Activated CD4-positive, alpha-beta T cell treated with anti-CD3 and anti-CD28 coated beads, Interleukin-10, Interleukin-2, amounts not matched to agents 100 ng/mL and 50 ng/mL, durations not matched to agents 16 hours and 8 hours (primary cell): ENCODE results near the gene RRAS2.
"Not testable (repeated sequence)": the region's sequence is repeated elsewhere in the genome, so short reads cannot be mapped to it uniquely, and the experiment has no call there.

Experiments
- DNase-seq: peaks from one replicate; pipeline ENCODE4 v3.0.0-alpha.2; 2020

The RRAS2 gene

GRCh38 chr11:14253421-14253820, 105.6 kb downstream of the RRAS2 start:
- DNase-seq, result no peak

GRCh38 chr11:14252501-14252900, 106.5 kb downstream of the RRAS2 start:
- not testable (repeated sequence) for DNase-seq

GRCh38 chr11:14251754-14252153, 107.2 kb downstream of the RRAS2 start:
- no peak for DNase-seq

- peak; percentile 60 for DNase-seq
Observed at GRCh38 chr11:14249121-14249963, 109.6 kb downstream of the RRAS2 start.

- DNase-seq, result no peak
Observed at GRCh38 chr11:14248580-14248981, 110.4 kb downstream of the RRAS2 start.

GRCh38 chr11:14245444-14245843, 113.5 kb downstream of the RRAS2 start:
- no peak for DNase-seq

- no peak for DNase-seq
Observed at GRCh38 chr11:14244926-14245325, 114.1 kb downstream of the RRAS2 start.

- DNase-seq, result no peak
Observed at GRCh38 chr11:14242733-14243132, 116.2 kb downstream of the RRAS2 start.

- DNase-seq, result no peak
Observed at GRCh38 chr11:14242187-14242586, 116.8 kb downstream of the RRAS2 start.

GRCh38 chr11:14240951-14241350, 118.0 kb downstream of the RRAS2 start:
- no peak for DNase-seq

- no peak for DNase-seq
Observed at GRCh38 chr11:14240221-14240620, 118.8 kb downstream of the RRAS2 start.

GRCh38 chr11:14237444-14237961, 121.5 kb downstream of the RRAS2 start:
- no peak for DNase-seq

GRCh38 chr11:14235701-14236100, 123.3 kb downstream of the RRAS2 start:
- no peak for DNase-seq

- DNase-seq, result no peak
Observed at GRCh38 chr11:14234446-14234845, 124.5 kb downstream of the RRAS2 start.

GRCh38 chr11:14232652-14233051, 126.3 kb downstream of the RRAS2 start:
- DNase-seq, result no peak

GRCh38 chr11:14230407-14230806, 128.6 kb downstream of the RRAS2 start:
- DNase-seq, result no peak

GRCh38 chr11:14229472-14229871, 129.5 kb downstream of the RRAS2 start:
- no peak for DNase-seq

GRCh38 chr11:14228356-14228755, 130.6 kb downstream of the RRAS2 start:
- DNase-seq, result no peak
